ENCODE measurements around the gene NPDC1.

NPDC1 gene

GRCh38 chr9:137073992-137074399 is 28.0 kb upstream of the NPDC1 start:
- no peak for DNase-seq (ENCODE audit: extremely low read depth, low read depth)
- no peak for TF ChIP-seq CTCF (IDR thresholded peaks at IDR 0.05; ENCODE audit: low read depth, low read length)

GRCh38 chr9:137071282-137071681 is 25.3 kb upstream of the NPDC1 start:
- no peak for TF ChIP-seq CTCF (IDR thresholded peaks at IDR 0.05; ENCODE audit: low read depth, low read length)
- no peak for DNase-seq (ENCODE audit: extremely low read depth, low read depth)

- no peak for DNase-seq (ENCODE audit: extremely low read depth, low read depth)
- no peak; the same call in 1 of the 2 replicates for TF ChIP-seq CTCF (IDR thresholded peaks at IDR 0.05; ENCODE audit: low read depth, low read length)
These were observed 24.9 kb upstream of the NPDC1 start for GRCh38 chr9:137070906-137071275.

GRCh38 chr9:137070201-137070905 is 24.4 kb upstream of the NPDC1 start, which contains the start of gene SAPCD2:
Gene SAPCD2 (minus strand): TSS chr9:137070557. CDS start chr9:137070460, 97 bp downstream.
- TF ChIP-seq CTCF (IDR thresholded peaks at IDR 0.05; ENCODE audit: low read depth, low read length) = no peak
- no peak for DNase-seq (ENCODE audit: extremely low read depth, low read depth)

GRCh38 chr9:137069508-137070091 is 23.6 kb upstream of the NPDC1 start:
- no peak for DNase-seq (ENCODE audit: extremely low read depth, low read depth)
- TF ChIP-seq CTCF (IDR thresholded peaks at IDR 0.05; ENCODE audit: low read depth, low read length) = no peak

- no peak for TF ChIP-seq CTCF (IDR thresholded peaks at IDR 0.05; ENCODE audit: low read depth, low read length)
- no peak for DNase-seq (ENCODE audit: extremely low read depth, low read depth)
These were observed 22.8 kb upstream of the NPDC1 start for GRCh38 chr9:137068539-137069507.

Data from AG09319 (cell line).